Anterior cingulate cortex (tissue), 58 donors: ENCODE results near the gene ZNF462.
"Not testable (repeated sequence)": the region's sequence is repeated elsewhere in the genome, so short reads cannot be mapped to it uniquely, and the experiment has no call there.

Experiments used
- DNase-seq, 58 donors: peaks; one replicate each; lab custom pipeline; 2025; lab: John Stamatoyannopoulos, UW

ZNF462 gene

GRCh38 chr9:106862821-106863720 lies at the start of gene ZNF462:
ZNF462 (plus strand) TSS chr9:106863166; CDS start chr9:106923384, 60,218 bp downstream.
- peak in 38 of 58 donors; percentile 25 to 79 (median 55) for DNase-seq

GRCh38 chr9:106816524-106816923 lies 46.4 kb upstream of the ZNF462 start:
- no peak for DNase-seq

- no peak for DNase-seq
Measured at GRCh38 chr9:106818034-106818433, 44.9 kb upstream of the ZNF462 start.

GRCh38 chr9:106820866-106821265 lies 42.1 kb upstream of the ZNF462 start:
- DNase-seq = no peak

GRCh38 chr9:106828070-106828469 lies 34.9 kb upstream of the ZNF462 start:
- no peak for DNase-seq

GRCh38 chr9:106828965-106829364 lies 34.0 kb upstream of the ZNF462 start:
- DNase-seq = no peak

GRCh38 chr9:106829666-106830408 lies 33.1 kb upstream of the ZNF462 start:
- no peak for DNase-seq

- DNase-seq = no peak
Measured at GRCh38 chr9:106830527-106831150, 32.3 kb upstream of the ZNF462 start.

- no peak for DNase-seq
Measured at GRCh38 chr9:106834888-106835287, 28.1 kb upstream of the ZNF462 start.

GRCh38 chr9:106835840-106836239 lies 27.1 kb upstream of the ZNF462 start:
- no peak for DNase-seq

GRCh38 chr9:106843371-106843770 lies 19.6 kb upstream of the ZNF462 start:
- no peak for DNase-seq

- no peak for DNase-seq
Measured at GRCh38 chr9:106846307-106846706, 16.7 kb upstream of the ZNF462 start.

GRCh38 chr9:106846857-106847256 lies 16.1 kb upstream of the ZNF462 start:
- DNase-seq = no peak

- not testable (repeated sequence) for DNase-seq
Measured at GRCh38 chr9:106851640-106852039, 11.3 kb upstream of the ZNF462 start.

- no peak for DNase-seq
Measured at GRCh38 chr9:106857811-106858470, 5.0 kb upstream of the ZNF462 start.

- DNase-seq = peak in 1 of 58 donors; percentile 6
Measured at GRCh38 chr9:106859957-106860720, 2.8 kb upstream of the ZNF462 start.

- peak in 3 of 58 donors; percentile 6 to 40 (median 32) for DNase-seq
Measured at GRCh38 chr9:106860721-106861639, 2.0 kb upstream of the ZNF462 start.

- no peak for DNase-seq
Measured at GRCh38 chr9:106861640-106862109, 1.3 kb upstream of the ZNF462 start.
